Inflammatory macrophage (primary cell): ENCODE data around the gene PROCA1.
"Not testable (repeated sequence)": the region's sequence is repeated elsewhere in the genome, so short reads cannot be mapped to it uniquely, and the experiment has no call there.

ENCODE experiments used
- DNase-seq, 2 donors: peaks; one replicate each; pipeline ENCODE4 v3.0.0-alpha.2; 2020 to 2022

Gene PROCA1

DNA sequence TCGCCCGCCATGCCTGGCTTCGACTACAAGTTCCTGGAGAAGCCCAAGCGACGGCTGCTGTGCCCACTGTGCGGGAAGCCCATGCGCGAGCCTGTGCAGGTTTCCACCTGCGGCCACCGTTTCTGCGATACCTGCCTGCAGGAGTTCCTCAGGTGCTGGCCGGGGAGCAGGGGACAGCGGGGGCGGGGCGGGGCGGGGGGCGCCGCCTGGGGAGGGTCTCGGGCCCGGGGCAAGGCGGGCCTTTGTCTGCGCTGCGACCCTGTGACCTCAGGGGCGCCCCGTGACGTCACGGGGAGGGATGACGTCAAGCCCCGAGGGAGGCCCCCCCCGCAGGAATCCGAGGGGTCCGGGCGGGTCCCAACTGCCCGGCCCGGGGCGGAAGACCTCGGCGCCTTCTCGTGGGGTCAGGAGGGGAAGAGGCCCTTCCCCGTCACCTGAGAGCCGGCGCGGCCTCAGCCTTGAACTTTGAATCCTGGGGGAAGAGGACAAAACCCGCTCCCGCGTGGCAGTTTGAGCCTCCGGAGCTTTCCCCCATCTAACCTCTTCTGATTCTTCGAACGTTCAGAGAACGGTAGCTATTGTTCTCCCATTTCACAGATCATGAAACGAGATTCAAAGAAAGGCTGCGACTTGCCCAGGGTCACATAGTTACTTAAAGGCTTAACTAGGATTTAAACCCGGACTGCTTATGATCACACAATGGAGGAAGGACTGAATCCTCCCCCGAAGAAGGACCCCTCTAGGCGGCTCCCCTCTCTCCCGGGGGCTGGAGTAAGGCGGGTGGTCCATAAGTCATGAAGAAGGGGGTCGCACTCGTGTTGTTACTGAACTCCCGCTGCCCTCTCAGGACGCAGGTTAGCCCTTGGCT lies 32.6 kb upstream of the PROCA1 start:
- peak; percentile 17 to 40 for DNase-seq

DNA sequence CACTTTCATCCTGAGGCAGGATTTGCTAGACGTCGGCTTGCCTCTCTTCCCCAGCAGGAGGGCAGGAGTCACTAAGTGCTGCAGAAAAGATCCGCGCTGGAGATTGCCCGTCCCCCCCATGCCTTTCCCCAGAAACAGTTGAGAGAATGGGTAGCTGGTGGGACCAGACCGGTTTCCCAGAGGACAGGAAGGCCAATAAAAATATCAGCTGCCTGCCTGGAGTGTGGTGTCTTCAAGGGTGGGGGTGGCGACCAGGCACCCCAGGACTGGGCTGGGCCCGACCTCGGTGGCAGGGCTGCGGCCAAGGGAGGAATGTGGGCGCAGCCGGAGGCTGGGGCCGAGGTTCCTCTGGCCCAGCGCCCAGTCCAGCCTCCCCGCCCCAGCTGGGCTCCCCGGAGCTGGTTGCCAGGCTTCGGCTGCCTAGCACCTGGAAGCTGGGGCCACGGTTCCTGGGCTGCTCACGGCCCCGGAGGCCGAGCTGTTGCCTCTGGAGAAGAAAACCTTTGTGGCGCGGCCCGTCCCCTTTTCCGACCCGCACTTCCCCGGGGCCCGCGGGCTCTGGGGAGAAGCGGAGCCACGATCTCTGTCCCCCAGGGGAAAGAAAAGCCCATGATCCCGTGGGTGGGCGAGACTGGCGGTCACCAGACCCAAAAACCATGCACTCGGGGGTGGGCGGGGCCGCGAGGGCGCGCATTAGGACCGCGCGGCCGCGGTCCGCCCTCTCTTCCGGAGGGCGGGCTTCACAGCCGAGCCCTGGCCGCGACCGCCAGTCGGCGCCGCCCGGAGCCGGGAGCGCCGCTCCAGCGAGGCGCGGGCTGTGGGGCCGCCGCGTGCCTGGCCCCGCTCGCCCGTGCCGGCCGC lies 31.8 kb upstream of the PROCA1 start, which contains the start of gene TRAF4:
TRAF4 (plus strand) TSS at position 769 of the 861 bp plus-strand sequence. CDS start 102 bp downstream, outside the sequence.
- peak; percentile 86 to 96 for DNase-seq

DNA sequence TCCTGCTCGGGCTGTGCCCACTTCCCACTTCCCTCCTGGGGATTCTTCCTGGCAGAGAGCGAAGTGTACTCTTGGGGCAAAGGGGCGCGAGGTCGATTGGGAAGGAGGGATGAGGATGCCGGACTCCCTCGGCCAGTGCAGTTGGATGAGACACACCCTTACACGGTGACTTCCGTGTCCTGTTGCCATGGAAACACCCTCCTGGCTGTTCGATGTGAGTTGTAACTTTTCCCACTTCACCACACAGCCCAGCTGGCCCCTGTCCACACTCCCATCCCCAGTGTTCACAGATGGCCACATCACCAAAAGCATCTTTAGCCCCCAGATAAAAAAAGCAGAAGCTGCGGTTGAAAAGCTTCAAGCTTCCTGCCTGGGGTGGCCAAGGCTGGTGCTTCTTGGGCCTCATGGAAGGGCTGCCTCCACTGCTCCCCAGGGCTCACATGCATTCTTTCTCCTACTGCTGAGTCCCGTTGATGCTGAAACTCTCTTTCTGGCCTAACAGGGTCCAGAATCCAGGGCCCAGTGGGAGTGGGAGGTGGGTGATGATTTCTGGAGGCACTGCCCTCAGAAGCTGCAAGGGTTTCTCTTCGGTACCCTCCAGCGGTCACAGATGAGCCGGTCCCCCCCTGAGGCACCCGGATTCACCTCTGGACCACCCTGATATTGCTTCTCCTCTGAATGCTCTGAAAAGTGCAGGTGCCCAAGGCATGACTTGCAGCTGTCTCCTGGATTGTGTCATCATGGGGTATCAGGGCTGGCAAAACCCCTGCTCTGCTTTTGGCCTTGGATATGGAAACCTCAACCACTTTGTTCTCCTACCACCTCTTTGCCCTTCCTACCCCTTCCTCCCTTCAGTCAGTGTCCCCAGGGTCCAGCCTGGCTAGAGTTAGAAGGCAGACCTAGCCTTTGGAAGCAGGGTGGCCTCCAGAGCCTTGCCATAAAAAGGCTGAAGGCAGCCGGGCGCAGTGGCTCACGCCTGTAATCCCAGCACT lies 30.0 kb upstream of the PROCA1 start:
- DNase-seq: peak; percentile 78 to 79

GRCh38 chr17:28740406-28741357 lies 29.0 kb upstream of the PROCA1 start:
- DNase-seq: no peak

GRCh38 chr17:28738680-28739384 lies 27.1 kb upstream of the PROCA1 start:
- no peak for DNase-seq

DNA sequence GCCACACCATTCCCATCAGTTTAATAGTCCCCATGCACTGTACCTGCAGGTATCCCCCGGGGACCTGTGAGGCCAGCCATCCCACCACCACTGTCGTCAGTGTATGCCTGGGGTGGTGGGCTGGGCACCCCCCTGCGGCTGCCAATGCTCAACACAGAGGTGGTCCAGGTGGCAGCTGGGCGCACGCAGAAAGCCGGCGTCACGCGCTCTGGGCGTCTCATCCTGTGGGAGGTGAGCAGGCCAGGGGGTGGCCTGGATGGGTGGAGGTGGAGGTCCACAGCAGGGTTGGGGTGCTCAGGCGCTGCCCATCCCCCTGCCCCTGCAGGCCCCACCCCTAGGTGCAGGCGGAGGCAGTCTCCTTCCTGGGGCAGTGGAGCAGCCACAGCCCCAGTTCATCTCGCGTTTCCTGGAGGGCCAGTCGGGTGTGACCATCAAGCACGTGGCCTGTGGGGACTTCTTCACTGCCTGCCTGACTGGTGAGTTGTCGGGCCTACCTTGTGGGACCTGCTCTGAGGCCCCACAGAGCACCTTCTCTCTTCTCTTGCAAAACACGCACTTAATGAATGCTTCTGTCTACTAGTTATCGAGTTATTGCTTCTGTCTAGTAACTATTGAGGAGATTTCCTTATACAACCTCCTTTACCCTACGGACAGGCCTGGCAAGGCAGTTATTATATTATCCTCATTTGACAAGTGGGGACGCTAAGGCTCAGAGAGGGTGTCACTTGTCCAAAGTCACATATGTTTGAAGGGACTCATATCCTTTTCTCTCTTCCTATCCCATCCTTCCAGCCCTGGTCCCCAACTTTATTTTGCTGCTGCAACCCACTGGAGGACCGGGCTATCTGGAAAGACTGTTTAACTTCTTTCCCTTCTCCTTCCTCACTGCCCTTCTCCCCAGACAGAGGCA lies 26.3 kb upstream of the PROCA1 start:
- DNase-seq: no peak

- no peak for DNase-seq
Observed at GRCh38 chr17:28737316-28737715, 25.6 kb upstream of the PROCA1 start.

DNA sequence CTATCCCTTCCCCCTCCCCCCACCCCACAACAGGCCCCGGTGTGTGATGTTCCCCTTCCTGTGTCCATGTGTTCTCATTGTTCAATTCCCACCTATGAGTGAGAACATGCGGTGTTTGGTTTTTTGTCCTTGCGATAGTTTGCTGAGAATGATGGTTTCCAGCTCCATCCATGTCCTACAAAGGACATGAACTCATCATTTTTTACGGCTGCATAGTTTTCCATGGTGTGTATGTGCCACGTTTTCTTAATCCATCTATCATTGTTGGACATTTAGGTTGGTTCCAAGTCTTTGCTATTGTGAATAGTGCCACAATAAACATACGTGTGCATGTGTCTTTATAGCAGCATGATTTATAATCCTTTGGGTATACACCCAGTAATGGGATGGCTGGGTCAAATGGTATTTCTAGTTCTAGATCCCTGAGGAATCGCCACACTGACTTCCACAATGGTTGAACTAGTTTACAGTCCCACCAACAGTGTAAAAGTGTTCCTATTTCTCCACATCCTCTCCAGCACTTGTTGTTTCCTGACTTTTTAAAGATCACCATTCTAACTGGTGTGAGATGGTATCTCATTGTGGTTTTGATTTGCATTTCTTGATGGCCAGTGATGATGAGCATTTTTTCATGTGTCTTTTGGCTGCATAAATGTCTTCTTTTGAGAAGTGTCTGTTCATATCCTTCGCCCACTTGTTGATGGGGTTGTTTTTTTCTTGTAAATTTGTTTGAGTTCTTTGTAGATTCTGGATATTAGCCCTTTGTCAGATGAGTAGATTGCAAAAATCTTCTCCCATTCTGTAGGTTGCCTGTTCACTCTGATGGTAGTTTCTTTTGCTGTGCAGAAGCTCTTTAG lies 24.5 kb upstream of the PROCA1 start:
- not testable (repeated sequence) for DNase-seq

DNA sequence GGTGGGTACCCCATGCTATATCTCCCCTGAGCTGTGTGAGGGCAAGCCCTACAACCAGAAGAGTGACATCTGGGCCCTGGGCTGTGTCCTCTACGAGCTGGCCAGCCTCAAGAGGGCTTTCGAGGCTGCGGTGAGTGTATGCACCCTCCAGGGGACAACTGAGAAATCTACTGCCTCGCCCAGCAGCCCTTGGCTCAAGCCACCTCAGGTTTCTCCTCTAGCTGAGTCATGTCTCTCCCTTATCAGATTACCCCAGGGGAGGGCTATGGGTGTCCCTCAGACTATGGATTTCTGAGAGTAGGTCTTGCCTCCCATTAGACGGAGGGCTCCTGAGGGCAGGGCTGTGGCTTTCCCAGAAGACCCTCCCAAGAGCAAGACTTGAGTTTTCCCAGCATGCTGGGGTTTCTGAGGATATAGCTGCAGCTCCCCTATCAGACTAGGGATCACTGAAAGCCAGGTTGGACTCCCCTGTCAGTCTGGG lies 23.6 kb upstream of the PROCA1 start:
- no peak for DNase-seq

DNA sequence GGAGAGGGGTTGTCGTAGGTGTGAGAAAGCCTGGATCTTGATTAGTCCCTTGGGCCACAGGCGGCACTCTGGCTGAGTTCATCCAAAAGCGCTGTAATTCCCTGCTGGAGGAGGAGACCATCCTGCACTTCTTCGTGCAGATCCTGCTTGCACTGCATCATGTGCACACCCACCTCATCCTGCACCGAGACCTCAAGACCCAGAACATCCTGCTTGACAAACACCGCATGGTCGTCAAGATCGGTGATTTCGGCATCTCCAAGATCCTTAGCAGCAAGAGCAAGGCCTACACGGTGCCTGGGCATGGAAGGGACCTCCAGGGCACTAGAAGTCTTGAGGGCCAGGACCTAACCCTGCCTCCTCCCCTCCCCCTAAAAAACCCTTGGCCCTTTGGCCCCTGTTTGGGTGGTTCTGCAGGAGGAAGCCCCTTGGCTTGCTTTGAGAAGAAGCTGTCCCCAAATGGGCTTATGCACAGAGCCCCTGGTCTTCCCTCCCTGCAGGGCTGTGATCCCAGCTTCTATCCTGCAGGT lies 23.1 kb upstream of the PROCA1 start:
- no peak for DNase-seq

DNA sequence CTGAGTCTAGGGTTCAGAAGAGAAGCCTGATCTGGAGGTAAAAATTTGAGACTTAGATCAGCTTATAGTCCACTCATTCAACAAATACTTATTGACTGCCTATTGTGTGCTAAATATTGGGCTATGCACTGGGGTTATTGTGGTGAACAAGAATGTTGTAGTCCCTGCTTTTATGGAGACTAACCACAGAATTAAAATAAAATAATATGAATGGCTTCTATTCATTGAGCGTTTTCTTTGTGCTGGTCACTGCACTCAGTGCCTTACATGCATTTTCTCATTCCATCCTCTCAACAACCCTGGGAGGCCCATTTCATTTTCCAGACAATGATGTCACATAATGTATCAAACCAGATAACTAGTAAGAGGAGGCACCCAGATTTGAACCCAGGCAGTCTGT lies 21.7 kb upstream of the PROCA1 start:
- no peak for DNase-seq

GRCh38 chr17:28729950-28730330 lies 18.3 kb upstream of the PROCA1 start:
- DNase-seq: no peak

DNA sequence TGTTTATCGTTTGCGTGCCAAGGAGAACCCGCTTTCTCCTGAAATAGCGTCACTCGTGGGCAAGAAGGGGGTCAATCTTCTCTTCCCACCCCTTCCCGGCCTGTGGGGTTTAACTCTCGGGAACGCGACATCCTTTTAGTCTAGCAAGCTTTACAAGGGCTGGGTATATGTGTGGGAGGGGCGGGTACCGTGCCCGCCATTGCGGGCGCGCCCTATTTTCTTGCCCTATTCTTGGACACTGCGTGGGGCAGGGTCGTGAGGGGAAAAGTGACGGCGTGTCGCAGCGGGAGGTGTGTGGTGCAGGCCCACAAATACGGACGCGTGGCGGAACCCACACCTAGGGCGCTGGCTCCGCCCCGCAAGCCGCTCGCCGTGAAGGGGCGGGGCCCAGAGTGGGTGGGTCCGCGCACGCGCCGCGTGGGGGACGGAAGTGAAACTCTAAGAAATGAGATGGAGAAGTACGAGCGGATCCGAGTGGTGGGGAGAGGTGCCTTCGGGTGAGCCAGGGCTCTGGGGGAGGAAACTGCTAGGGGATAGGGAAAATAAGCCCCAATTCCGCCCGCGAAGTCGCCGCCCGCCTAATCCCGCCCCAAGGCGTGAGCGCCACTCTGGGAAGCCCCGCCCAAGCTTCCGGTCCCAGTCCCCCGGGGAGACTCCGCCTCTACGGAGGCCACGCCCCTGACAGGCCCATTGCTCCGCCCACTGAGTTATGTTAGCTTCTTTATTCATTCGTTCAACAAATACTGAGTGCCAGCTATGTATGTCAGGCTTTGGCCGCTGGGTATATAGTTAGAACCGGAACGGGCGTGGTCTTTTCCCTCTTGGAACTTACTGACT lies 16.9 kb upstream of the PROCA1 start, which contains the start of gene NEK8:
NEK8 (plus strand) TSS at position 425 of the 837 bp plus-strand sequence; CDS start at position 451, 26 bp downstream.
- peak; percentile 97 to 99 for DNase-seq

DNA sequence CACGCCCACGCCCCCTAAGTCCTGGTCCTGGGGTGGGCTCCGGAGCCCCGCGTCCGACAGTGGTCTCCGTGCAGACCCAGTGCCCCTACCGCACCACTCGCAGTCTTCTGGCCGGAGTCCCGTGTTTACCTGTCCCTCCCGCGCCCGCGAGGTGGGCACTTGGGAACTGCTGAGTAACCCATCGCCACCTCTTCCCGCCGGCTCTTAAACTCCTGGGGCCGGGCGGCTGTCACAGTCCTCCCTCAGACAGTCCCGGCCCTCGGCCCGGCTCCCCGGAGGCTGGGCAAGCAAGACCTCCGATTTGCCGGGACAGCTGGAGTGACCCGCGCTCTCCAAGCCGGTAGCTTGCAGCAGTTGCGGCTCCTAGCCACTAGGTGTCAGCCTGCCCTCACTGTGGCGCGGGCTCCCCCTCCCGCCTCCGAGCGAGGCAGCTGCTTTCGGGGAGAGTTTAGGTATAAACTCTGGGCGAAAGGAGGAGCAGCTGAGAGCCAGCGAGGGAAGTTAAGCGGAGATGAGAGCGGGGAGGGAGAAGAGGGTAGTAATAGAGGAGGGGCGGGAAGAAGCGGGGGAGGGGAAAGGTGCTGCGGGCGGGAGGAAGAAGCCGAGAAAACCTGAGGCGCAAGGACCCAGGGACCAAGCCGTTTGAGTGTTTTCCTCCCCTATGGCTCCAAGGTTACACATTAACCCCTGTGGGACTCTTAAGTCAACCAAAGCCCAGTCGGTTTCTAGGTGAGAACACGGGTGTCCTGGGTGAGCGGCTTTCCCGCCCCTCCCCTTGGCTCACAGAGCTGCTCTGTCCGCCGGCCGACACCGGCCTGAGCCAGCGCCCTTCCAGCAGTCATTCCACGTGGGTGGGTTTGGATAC lies 15.2 kb upstream of the PROCA1 start:
- DNase-seq: peak; percentile 93 to 95

- DNase-seq: peak; percentile 59 to 74
Observed at GRCh38 chr17:28726226-28726626, 14.5 kb upstream of the PROCA1 start, which contains the start of gene TLCD1. Gene TLCD1, minus strand, starts transcription at chr17:28726233. Its CDS starts 136 bp downstream, at chr17:28726097.
